NOMO-1 treated with dmso at 0.1 percent for 144 hours (cell line): ENCODE results near the gene SORCS1.

ENCODE experiments used
- DNase-seq: peaks from one replicate; lab custom pipeline; 2025; ENCODE audit not compliant: unreplicated experiment; lab: John Stamatoyannopoulos, UW

The SORCS1 gene

DNA sequence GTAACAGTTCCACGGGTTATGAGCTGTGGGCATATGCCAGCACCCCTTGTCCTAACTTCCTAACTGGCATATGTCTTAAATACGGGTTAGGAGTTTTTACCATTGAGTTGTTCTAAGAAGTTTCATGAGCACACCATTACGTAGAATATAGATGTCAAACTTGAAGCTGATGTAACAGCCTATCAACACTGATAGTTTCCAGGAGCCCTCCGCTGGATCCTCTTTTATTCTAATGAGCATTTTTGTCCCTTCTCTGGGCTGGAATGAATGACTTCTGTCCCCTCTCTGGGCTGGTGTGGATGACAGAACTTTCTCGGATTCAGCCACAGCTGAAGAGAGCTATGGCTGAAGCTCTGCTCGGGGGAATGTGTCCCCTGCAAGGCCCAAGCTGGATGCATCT, 256.3 kb downstream of the SORCS1 start:
- DNase-seq = no peak

DNA sequence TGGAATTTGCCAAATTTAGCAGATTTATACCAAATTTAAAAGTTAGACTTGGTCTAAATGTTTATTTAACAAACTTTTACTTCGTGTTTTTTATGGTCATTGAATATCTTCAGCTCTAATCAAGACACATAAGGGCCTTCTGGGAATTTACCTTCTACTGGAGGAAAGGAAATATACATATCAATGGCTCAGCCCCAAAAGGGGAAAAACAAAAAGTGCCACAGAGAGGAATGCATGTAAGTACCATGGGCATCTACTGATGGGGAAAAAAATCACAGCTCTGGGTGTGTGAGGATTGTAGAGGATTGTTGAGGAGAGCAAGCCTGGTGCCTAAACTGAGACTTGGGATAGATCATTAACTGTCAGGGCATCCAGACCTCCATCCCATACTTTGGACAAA, 260.3 kb downstream of the SORCS1 start:
- DNase-seq = no peak

DNA sequence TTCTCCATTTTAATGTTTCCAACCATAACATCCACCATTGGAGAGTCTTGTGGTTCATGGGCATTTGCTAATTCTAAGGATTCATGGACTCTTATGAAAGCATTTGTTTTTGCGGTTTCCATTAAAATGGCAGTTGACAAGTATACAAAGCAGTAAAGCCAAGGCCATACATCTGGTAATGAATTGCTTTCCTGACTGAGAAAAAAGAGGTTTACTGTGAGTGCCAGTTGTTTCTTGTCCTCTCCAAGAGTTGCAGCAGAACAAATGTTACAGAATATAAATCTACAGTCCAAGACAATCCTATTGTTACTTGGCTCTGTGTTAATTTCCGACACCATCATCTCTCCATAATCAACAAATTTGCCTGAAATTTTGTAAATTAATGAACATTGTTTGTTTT, 261.3 kb downstream of the SORCS1 start:
- no peak for DNase-seq

DNA sequence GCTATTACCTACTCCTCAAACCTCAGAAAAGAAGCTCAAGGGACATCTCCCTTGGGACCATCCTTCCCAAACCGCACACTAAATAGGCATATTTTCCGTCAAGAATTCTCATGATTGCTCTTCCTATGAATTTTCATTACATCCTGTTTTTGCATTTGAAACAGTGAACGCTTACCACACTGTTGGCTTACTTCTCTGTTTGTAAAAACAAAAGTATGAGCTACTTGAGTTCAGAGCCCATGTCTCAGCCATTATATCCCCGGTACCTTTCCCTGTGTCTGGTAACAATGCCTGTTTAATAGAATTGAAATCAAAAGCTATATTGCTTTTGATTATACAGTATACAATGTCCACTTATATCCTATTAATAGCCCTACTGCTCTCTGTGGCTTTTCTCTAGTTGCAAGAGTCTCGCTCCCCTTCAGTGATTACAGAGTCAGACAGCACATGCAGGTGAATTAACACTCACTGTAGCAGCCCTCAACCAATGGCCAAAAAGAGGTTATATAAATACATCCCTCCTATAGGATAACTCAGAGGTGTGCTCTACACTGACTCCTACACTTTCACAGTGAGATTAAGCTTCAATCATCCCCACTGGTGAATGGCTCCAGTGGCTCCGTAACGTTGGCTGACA, 264.4 kb downstream of the SORCS1 start:
- no peak for DNase-seq

DNA sequence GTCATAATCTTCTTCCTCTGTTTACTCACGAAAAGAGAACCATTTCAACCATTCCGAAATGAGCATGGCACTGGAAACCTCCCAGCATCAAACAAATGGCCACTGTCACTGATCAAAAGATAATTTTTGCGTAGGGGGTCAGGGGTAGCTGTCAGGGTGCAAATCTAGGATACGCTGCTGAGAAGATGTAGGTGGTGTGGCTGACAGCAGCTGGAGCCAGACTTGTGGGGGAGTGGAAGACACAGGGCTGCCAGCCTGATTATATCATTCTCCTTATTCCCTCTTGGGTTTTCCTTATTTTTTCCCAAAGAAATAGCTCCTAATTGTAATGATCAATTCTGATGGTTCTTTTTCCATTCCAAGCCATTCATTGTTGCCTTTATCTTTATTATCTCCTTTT, 266.1 kb downstream of the SORCS1 start:
- no peak for DNase-seq

DNA sequence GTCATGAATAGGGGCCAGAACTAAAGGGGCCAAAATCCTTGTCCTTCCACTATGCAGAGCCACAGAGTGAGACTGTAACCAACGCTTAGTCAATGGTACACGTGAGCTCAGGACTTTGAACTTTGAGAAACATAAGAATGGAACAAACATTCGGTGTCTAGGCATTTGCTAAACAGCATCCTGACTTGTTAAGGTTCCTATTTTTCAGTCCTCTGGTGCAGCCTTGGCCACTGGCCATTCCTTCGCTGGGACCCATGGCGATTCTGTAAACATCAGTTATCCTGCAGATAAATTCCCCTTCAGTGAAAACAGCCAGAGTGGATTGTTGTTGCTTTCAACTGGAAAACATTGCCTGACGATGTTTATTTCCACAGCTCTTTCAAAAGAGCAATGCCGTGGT, 266.8 kb downstream of the SORCS1 start:
- no peak for DNase-seq

DNA sequence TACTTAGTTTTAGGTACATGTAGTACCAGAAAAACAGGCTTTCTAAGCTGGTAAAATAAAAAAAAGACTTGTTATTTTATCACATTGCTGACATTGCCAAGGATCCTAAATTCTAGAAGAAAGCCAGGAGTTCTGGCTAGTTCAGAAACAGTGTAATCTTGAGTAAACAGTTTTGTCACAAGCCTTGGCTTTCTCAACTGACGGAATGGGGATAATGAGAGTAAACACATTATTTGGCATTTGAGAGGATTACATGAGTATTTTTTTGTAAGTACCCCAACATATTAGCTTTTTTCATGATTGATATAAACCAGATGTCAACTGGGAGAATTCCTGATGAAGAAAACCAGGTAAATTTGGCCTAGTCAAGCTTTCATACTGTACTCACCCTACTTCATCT, 269.8 kb downstream of the SORCS1 start:
- no peak for DNase-seq

DNA sequence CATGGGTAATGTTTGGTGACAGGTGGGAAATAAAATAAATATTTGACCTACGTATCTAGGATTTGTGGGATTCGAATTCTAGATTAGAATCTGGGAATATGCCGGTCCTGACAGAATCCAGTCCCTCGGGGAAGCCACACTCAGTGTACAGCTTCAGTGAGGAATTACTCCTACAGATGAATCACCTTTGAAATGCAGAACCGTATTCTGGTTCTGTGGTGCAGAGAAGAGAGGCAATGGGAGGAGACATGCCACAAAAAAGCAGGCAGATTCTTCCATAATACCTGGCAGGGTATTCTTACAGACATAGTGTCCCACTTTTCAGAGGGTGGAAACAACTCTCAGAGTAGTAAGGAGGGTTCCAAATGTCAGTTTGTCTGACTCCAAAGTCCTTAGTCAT, 286.9 kb downstream of the SORCS1 start:
- no peak for DNase-seq

DNA sequence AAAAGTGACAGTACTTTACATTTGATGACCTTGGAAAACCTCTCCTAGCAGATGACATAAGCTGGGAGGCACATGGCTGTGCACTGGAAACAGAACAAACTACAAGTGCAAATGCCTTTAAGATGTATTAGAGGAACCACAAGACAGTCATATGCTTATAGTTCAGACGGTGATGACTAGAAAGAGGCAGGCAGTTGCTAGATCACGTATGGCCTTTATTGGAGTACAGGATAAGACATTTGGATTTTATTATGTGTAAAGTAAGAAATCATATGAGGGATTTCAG, 290.0 kb downstream of the SORCS1 start:
- no peak for DNase-seq

DNA sequence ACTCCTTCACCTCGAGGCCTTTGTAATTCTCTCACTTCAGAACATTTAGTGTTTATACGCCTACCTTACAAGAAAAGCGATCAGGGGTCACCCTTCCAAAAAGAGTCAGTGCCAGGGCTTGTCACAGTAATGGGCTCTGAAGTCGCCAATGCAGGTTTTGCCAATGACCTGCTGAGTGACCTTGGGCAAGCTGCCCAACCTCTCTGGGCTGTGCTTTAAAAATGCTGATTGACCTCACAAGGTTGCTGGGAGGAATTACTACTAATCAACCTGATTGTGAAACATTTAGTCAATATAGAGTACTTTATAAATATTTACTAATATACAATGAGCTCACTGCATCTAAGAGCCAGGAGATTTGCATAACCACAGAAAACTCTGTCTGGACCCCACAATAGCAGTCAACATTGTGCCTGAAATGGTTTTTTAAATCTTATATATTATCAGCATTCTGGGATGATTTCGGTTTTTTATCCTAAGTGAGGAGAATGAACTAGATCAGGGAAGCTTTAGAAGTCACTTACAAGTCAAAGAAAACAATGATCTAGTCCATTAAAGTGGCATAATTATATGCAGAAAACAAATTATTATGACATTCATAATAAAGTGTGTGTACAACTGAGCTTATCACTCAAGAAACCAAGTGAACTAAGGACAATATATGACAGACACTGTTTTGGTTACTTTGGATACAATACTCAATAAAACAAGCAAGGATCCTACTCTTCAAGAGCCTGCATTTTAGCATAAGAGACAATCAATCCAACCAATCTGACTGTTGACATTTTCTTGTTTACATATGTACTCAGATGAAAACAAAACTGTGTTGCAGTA, 290.5 kb downstream of the SORCS1 start:
- DNase-seq = no peak

DNA sequence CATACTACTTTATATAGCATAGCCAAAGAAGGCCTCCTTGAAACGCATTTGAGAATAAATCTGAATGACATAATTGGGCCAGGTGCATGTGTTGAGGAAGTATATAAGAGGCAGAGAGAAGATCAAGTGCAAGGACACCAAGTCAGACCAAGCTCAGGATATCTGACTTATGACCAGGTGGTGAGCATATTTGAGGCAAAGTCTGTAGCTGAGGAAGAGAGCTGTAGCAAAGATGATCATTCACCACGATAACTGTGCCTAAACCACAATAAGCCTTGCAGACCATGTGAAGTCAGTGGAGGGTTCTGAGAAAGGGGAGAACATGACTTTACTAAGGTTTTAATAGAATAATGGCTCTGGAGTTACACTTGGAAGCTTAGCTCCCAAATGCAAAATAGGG, 292.3 kb downstream of the SORCS1 start:
- DNase-seq = no peak

DNA sequence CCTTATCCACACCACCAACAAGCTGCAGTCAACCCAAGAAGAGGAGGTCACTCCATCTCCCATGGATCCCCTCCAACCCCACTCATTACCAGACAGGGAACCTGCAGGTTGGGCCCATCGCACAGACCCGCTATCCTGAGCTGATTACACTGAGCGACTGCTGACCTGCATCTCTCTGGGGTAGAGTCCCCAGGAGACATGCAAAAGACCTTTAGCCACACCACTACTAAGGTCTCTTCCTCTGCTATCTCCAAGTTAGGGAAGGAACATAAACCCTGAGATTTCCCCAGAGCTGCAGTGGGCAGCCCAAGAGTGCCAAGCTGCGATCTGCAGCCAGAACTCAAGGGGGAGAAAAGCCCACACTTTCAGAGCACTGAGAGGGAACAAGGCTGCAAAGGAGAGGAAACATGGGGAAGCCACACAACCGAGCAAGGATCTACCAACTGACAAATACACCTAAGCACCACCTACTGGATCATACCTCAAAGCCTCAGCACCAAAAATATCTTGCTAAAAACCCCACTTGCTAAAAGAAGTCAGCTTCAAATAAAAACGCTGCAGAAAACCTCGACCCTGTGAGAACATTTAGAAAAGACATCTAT, 298.2 kb downstream of the SORCS1 start:
- DNase-seq = no peak

DNA sequence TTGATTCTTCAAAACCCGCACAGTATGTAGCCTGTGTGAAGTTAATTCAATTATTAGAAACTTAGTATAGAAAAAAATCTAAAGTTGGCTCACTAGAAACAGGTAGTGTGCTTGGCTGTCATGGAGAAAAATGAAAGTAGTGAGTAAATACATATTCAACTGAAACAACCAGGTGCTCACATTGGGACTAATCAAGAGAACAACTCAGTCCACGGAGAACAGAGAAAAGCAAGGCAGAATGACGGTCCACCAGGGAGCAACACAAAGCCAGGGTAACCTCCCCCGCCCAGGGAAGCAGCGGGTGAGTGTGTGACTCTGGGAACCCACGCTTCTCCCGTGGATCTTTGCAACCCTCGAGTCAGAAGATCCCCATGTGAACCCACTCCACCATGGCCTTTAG, 300.5 kb downstream of the SORCS1 start:
- DNase-seq = no peak

DNA sequence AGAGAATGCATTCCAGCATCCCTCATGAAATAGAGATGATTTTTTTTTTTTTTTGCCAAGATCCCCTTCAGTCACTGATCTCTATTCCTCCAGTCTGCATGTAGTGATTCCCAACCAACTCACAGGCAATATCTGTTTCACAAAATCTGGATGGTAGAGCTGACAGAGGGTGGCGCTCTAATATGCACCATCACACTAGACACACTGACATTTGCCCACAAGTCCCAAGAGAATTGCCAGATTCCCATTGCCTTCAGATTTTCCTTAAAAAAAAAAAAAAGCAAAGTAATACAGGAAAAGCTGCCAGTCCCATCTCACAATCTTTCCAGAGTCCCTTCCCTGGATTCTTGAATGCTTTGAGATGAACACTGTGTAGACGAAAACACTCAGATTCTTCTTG, 301.0 kb downstream of the SORCS1 start:
- DNase-seq = no peak

DNA sequence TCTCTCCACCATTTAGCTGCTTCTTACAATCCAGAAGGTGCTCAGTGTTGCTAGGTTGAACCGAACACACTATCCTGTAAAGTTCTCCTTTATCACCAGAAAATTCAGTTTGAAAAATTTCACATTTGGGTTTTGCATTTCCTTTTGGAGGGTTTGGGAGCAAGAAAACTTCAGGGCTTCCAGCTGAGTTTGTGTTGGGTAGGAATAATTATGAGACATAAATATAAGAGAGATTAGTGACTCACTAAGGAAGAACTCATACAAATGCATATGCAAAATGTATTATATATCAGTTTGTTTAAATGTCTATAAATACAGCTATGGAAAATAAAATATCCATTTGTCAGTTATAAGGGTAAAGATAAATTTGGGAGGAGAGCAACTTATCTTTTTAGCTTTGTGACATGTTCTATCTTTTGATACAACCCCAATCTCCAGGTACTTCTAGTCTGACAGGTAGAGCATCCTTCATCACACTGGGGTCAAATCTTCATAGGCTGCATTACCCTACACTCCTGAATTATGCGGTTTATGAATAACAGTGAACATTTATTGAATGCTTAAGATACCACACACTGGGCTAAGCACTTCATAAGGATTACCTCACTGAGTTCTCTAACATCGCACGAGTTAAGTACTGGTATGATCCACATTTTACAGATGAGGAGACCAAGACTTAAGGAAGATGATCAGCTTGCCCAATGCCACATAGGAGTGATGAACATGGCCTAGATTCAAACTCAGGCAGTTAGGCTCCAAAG, 304.4 kb downstream of the SORCS1 start:
- DNase-seq = no peak

DNA sequence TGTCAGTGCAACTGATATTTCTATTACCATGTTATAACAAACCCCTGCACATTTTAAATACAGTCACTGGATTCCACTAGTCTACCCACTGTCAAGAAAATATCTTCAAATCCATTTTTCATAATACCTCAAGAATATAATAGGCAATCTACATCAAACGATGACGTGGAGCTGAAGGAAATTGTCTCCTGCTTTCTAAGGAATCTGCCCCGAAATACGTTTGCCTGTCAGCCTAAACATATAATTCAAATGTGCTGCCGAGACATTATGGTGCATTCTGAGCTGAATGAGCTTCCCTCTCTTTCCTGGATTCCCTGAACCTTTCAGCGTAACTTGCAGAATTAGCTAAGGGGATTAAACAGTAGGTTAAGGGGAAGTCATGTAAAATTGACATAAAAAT, 306.8 kb downstream of the SORCS1 start:
- DNase-seq = no peak

DNA sequence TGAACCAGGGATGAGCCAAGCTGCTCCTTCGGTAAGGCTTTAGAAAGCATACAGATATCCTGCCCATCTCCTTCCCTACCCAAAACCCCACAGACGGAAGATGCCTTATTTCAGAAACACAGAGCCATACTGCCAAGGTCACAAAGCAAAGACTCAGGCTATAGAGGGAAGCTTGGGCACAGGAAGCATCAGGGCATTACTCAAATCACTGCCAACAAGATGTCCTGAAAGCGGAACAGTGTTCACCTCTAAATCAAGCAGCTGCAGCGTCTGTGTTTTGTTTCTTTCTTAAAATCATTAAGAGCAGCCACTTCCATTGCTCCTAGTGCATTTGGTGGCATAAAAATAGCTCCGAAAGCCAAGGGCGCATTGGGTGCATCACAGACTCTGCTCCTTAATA, 307.3 kb downstream of the SORCS1 start:
- no peak for DNase-seq

DNA sequence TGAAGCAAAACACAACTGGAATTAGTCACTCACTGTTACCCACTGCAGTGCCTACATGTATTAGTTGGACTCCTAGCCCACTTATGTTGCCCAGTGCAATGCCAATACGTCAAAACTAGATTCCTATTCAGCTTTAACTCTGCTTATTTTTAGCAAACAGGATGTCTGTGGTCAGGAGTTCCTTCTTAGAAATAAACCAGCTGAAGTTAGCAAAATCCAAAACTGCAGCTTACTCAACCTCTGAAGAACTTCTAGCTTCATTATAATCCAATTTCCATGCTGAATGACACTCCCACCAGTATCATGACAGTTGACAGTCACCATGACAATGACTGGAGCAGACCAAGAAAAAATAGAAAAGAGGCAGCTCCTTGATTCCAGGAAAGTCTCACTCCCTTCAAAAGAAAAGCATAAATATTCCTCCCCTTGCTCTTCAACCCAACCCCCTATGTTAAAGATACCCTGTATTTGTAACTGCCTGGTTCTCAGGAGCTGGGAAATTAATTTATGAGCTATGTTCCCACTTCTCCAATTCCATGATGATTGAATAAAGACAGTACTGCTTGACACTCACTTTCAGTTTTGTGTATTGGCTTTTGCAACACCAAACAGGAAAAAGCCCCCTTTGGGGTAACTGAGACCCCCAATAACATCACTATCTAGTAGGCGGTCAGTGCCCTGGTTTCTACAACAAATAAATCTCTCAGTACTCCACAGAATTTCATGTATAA, 327.4 kb downstream of the SORCS1 start:
- DNase-seq = peak; percentile 46

DNA sequence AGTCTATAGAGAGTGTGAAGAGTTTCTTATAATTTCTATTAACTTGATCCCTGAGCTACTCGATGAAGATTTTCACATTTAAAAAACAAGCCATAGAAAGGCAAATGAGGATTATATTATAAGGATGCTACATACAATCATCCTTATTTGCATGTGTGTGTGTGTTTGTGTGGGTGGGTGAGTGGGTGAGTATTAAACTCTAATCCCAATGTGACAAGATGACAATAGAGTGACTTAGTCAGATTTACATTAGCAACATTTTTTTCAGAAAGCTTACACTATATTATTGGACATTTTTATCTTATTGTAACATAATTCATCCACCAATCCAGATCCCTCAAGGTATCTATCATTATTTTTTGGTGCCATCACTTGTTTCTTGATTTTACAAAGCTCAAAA, 331.7 kb downstream of the SORCS1 start:
- DNase-seq = no peak

DNA sequence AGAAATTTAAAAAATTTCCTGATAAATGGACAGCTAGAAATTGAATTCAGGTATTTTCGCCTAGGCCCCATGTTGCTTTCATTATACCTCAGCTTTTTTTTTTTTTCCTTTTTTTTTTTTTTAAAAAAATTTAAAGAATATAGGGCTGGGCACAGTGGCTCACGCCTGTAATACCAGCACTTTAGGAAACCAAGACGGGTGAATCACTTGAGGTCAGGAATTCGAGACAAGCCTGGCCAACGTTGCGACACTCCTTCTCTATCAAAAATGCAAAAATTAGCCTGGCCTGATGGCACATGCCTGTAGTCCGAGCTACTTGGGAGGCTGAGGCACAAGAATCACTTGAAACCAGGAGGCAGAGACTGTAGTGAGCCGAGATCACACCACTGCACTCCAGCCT, 334.0 kb downstream of the SORCS1 start:
- peak; percentile 8 for DNase-seq

DNA sequence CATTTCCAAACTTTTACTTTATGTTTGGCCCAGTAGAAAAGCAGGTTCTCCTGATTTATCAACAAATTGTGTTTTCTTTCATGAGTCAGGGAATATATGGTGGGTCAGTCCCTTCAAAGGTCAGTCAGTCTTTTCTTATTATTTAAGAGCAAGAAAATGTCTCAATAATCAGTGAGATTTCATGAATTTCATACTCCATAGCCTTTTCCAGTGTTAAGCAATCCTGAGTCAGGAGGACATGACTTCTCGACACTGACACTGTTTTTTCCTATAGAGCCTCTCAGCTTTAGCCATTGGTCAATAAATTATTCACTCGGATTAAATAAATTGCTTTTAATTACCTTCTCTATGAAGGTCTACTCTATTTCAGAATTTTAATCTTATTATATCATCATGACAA, 334.5 kb downstream of the SORCS1 start:
- DNase-seq = no peak
